Measurements from ENCODE around the gene EIPR1.

GRCh38 chr2:3272761-3273160, 104.9 kb downstream of the EIPR1 start:
- TF ChIP-seq POLR2A (IDR thresholded peaks at IDR 0.05) (no peak), CTCF (IDR thresholded peaks at IDR 0.05) (no peak)
